Cerebellar cortex (tissue), 1 donor: ENCODE results near the gene CTSL.
A peak's percentile ranks its signal among the peaks of the same experiment; 100 is the strongest.

Experiments
- DNase-seq: peaks from one replicate; pipeline ENCODE4 v3.0.0-alpha.2; 2015; ENCODE audit warnings: low spot score

CTSL gene

DNA sequence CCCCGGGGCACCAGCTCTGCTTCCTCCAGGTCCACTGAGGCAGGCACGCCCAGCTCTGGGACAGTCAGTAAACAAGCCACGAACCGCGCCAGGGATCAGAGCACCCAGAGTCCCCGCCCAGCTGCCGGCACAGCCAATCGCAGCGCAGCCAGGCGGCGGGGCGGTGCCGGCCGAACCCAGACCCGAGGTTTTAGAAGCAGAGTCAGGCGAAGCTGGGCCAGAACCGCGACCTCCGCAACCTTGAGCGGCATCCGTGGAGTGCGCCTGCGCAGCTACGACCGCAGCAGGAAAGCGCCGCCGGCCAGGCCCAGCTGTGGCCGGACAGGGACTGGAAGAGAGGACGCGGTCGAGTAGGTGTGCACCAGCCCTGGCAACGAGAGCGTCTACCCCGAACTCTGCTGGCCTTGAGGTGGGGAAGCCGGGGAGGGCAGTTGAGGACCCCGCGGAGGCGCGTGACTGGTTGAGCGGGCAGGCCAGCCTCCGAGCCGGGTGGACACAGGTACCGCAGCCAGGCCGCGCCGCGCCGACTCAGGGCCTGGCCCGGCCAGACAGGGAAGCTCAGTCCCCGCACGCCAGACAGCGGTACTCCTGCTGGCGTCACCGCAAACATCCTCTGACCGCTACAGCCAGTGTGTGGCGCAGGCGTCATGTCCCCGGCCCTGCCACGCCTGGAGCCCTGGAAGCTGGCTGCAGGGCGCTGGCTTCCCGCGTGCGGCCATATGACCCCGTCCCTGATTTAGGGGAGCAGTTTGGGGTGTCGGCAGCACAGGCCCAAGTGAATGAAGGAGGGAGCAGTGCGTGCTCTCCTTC is at the start of gene CTSL:
CTSL (plus strand) TSS at position 220 of the 810 bp plus-strand sequence. CDS start 1,485 bp downstream, outside the sequence.
- peak; percentile 93 for DNase-seq

- DNase-seq: no peak
Measured at GRCh38 chr9:87676976-87677775, 48.7 kb upstream of the CTSL start.

GRCh38 chr9:87677776-87678587 is 47.9 kb upstream of the CTSL start:
- DNase-seq: no peak

DNA sequence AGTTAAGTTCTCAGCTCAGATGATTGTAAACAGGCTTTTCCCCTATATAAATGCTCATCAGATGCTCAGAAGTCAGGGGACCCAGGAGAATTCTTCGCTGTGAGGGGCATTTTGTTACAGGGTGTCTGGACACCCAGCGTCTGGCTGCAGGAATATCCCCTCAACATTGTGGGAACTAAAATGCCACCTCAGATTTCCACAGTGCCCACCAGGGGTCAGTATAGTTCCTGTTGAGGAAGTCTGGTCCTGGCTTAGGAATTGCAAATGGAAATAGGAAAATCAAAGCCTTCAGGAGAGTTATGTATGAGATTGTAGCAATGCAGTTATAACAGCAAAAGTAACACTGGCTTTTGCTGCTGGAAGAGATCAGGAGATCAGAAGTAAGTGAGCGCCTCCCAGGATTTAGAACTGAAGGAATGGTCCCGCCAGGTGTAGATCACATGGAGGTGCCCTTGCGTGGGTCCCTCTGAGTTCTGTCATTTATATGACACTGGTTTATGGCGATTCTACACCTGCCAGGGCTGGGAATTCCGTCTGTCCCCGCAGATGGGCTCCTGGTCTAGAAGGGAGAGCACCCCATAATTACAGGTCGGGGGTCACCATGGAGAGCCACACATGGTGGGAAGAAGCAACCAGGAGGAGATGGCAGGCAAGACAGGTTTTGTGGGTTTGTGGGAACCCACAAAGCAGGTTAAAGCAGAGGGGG is 47.1 kb upstream of the CTSL start:
- peak; percentile 76 for DNase-seq

DNA sequence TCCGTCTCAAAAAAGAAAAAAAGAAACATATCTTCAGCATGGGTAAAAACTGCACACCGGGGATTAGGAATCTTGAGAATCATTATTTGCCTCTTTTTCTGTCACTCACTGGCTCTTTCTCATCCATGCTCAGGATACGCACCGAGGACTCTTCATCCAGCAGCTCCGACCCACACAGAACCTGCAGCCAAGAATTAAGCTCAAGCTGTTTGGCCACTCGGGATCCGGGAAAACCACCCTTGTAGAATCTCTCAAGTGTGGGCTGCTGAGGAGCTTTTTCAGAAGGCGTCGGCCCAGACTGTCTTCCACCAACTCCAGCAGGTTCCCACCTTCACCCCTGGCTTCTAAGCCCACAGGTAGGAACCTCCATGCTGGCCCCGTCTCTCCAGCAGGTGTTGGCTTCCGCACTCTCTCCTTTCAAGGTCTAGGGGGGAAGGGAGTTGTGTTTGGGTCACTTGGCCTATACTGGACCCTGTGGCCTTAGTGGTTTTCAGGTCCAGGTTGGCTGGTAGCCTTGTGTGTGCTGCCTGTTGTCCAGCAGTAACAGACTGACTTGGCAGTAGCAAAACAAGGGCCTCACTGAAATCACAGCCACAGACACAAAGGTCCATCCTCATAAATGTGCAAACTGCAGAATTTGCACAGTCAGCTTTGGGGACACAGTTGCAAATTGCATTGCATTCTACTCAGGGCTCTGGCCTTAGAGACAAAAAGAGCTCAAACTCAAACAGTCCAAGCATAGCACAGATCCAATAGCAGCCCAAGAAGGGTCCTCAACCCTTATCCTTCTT is 44.5 kb upstream of the CTSL start:
- DNase-seq: no peak

DNA sequence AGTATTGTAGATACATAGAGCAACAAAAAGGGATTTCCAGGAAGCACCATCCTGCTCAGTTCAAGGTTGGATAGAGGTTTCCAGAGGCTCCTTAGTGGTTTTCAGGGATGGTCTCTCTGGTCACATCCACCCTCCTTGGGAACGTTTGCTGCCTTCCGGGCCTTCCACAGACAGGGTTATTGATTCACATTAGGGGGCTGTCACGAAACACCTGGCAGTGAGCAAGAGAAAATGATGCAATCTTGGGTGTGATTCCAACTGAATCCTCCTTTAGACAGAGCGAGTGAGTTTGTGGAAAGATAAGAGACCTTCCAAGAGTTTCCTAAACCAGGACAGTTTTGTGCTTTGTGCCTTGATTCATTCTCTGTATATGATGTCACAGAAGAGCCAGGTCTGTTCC is 43.8 kb upstream of the CTSL start:
- no peak for DNase-seq

- no peak for DNase-seq
Measured at GRCh38 chr9:87682618-87683017, 43.3 kb upstream of the CTSL start.

- DNase-seq: no peak
Measured at GRCh38 chr9:87683751-87684626, 41.9 kb upstream of the CTSL start.

GRCh38 chr9:87684627-87685219 is 41.2 kb upstream of the CTSL start:
- peak; percentile 41 for DNase-seq

DNA sequence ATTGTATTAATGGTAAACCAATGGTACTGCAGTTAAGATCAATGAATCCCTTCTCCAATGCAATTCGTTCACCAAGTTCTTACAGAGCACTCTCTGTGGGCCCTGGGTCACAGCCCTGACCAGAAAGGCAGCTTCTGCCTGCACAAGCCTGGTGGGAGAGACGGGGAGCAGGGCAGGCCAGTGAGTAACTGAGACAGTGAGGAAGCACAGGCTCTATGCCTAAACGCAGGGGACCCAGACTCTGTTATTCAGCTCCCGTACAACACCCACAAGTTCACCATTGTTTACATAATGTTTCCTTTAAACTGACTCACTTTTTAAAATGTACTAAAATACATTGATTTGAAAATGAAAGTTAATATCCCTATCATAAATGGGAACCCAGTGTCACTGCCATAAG is 40.5 kb upstream of the CTSL start:
- no peak for DNase-seq

DNA sequence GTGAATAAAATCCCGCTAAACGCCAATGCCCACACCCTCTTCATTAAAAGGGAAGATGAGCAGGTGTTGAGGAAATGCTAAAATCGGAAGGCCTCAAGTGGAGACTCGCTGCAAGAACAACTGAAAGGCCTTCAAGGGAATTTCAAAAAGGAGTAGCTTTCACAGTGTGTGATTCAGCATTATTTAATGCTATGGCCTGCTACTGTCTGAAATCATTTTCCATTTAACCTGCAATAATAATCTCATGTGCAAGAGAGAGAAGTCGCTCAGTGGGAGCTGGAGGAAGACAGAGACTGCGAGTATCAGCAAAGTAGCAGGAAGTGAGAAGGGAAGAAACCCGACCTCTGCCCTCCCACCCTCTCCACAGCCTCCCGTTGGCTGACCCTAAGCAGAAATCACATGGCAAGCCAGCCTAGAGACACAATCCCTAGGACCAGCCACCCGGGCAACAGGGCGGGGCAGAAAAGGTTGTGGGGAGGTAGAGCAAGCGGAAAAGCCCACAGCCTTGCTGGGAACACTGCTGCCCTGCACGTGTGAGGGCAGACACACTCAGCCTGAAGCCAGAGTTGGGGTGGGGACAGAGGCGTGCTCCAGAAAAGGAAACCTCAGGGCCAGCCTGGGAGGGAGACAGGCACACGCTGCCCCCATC is 39.9 kb upstream of the CTSL start:
- DNase-seq: no peak

DNA sequence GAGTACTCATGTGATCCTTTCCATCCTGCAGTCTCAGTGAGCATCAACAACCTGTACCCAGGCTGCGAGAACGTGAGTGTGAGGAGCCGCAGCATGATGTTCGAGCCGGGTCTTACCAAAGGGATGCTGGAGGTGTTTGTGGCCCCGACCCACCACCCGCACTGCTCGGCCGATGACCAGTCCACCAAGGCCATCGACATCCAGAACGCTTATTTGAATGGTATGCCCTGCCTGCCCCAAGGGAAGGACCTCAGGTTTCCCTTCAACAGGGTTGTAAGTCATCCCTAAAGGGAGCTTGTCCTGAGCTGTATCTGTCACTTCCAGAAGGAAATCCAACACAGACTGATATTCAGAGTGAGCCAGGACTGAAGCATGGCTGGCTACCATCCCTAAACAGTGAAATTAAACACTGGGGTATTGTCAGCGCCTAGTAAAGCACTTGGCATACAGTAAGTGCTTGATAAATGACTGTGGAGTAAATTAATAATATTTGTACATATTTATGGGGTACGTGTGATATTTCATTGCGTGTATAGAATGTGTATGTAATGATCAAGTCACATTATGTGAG is 39.3 kb upstream of the CTSL start:
- no peak for DNase-seq

DNA sequence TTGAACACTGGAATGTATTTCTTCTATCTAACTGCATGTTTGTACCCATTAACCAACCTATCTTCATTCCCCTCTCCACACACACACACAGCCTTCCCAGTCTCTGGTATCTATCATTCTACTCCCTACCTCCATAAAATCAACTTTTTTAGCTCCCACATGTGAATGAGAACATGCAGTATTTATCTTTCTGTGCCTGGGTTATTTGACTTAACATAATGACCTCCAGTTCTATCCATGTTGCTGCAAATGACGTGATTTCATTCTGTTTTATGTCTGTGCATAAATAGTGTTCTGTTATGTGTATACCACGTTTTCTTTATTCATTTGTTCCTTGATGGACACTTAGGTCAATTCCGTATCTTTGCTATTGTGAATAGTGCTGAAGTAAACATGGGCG is 38.7 kb upstream of the CTSL start:
- DNase-seq: no peak

DNA sequence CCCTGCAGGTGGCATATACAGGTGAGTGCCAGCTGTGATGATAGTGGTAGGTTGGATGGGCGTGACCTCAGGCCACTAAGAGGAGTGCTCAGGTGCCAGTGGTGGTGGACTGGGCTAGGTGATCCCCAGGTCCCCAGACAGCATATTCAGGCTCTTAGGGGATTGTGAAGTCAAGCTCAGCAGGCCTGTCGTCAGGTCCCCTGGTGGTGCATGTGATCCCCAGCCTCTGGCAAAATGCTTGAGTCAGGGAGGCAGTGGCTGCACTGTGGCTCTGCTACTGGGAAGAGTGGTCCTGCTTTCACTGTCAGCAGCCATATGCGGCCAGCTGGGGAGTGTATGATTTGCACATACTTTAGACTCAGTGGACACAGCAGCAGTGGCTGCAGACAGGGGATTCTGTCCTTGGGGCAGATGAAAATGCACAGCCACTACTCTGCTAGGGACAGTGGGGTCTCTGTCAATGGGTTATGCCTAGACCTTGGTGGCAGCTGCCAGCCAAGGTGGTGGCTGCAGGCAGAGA is 31.6 kb upstream of the CTSL start:
- no peak for DNase-seq

GRCh38 chr9:87695523-87695922 is 30.4 kb upstream of the CTSL start:
- DNase-seq: no peak

GRCh38 chr9:87696641-87697040 is 29.3 kb upstream of the CTSL start:
- DNase-seq: no peak

DNA sequence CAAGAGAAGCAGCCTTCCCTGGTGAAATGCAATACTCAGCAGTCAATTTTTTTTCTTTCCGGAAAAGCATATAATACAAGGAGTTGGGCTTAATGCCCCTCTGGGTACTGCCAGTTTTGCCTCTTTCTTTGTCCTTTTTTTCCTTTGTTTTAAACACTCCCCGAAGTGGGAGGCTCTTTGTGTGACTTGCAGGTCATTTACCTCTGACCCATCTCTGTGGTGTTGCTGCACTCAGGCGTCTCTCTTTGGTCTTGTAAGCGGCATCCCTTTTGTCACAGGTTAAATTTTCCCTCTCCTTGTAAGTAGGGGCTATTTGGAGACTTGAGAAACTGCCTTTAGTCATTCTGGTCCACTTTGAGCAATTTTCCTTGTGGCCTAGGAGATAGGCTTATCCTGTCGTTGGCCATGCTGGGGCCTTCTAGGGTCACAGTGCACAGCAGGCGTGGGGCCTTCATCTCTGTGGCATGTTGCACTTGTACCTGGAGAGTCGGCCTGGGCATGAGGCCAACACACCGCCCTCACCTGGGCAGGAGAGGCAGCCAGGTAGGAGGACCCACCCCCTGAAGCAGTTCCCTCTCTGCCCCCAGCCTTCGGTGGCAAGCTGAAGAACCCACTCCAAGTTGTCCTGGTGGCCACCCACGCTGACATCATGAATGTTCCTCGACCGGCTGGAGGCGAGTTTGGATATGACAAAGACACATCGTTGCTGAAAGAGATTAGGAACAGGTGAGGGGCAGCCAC is 27.7 kb upstream of the CTSL start:
- DNase-seq: no peak

DNA sequence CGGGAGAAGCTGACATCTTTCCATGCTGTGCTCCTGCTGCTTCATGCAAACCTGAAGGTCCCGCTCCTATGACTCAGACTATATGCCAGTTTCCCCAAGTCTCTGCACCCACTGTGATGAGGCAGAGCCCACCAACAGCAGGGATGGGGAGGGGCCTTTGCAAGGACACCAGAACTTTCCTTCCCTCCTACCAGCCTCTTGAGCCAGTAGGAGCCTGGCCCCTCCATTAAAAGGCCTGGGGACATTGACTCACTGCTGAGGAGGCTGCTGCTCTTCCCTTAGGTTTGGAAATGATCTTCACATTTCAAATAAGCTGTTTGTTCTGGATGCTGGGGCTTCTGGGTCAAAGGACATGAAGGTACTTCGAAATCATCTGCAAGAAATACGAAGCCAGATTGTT is 26.1 kb upstream of the CTSL start:
- no peak for DNase-seq
